ENCODE measurements around the gene THRA. TPM values are rescaled to one million over a fixed set of nuclear protein-coding genes. Genes with fewer than 3 reads are reported as not detected.

Gene THRA
- total and polyA plus RNA-seq, 8 donors = 21.1 to 52.2 (median 34.2) TPM

DNA sequence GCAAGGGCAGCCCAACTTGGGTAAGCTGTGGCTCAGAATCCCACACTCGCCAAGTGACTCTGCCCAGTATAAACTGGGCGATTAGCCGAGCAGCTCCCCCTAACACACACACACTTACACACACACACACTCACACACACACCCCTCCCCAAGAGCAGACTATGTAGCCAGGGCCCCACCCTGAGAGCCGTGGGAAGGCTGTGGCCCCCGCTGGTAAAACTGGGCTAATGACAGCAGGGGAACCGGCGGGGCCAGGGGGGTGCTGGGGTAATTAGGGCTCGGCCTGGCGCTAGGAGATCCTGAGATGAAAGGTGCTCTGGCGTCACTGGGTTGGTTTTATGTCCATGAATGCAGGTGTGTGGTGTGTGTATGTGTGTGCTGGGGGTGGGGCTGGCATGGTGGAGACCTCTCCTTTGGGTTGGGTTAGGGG is 1.1 kb upstream of the THRA start:
- WGBS, 5 donors = 34 to 62% (median 43%) methylated on average over 8 to 10 of the region's 10 CpGs
- Histone ChIP-seq H3K27me3 (no peaks in the 10 kb centered on the region), H3K27ac (peak overlapping the region in 3 of 5 donors; percentile 20 to 98 (median 96)), H3K9me3 (no peaks in the 10 kb centered on the region), H3K4me3 (no peak overlapping the region), H3K36me3 (no peaks in the 10 kb centered on the region), H3K4me1 (peaks cover 43 to 67% (median 51%) of the 10 kb centered on the region in 4 donors)
- DNase-seq = peak in 1 of 2 donors; percentile 68
- TF ChIP-seq, protein P1, sequence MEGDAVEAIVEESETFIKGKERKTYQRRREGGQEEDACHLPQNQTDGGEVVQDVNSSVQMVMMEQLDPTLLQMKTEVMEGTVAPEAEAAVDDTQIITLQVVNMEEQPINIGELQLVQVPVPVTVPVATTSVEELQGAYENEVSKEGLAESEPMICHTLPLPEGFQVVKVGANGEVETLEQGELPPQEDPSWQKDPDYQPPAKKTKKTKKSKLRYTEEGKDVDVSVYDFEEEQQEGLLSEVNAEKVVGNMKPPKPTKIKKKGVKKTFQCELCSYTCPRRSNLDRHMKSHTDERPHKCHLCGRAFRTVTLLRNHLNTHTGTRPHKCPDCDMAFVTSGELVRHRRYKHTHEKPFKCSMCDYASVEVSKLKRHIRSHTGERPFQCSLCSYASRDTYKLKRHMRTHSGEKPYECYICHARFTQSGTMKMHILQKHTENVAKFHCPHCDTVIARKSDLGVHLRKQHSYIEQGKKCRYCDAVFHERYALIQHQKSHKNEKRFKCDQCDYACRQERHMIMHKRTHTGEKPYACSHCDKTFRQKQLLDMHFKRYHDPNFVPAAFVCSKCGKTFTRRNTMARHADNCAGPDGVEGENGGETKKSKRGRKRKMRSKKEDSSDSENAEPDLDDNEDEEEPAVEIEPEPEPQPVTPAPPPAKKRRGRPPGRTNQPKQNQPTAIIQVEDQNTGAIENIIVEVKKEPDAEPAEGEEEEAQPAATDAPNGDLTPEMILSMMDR (IDR thresholded peaks at IDR 0.05) = no peak
- TF ChIP-seq EP300 (IDR thresholded peaks at IDR 0.05) (no peak), POLR2A (IDR thresholded peaks at IDR 0.05) (no peak), POLR2AphosphoS5 (IDR thresholded peaks at IDR 0.05) (no peak)
- intact Hi-C loops (cut with DNase I; ENCODE audit: low total_unique reads) = no loop called here

DNA sequence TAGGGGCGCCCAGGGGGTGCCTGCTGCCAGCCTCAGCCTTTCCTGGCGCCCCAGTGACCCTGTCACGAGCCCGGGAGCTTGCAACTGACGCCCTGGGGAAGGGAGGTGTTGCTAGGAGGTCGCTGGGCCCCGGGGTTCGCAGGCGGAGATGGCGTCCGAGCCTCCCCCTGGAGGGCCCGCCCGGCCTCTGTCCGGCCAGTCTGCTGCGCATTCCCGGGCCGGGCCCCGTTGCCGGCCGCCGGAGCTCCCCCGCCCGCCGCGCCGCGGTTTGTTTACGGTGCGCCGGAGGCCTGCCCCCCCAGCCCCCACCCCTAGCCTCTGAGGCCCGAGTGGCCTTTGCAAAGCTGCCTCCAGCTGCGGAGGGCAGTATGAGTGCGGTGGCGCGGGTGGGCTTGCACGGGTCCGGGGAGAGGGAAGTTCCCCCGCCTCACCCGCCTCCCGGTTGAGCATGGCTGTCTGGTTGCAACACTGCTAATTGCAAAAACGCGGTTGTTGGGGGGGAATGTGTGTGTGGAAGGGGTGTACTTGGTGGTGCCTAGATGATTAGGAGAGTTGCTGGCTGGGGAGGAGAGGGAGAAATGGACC is 514 bp downstream of the THRA start:
- no peaks in the 10 kb centered on the region for H3K27me3 ChIP-seq
- H3K36me3 ChIP-seq = no peaks in the 10 kb centered on the region
- peak; percentile 51 to 71 for DNase-seq
- H3K9me3 ChIP-seq = no peaks in the 10 kb centered on the region
- peak overlapping the region; percentile 87 to 100 (median 98) for H3K4me3 ChIP-seq
- intact Hi-C loops (cut with DNase I; ENCODE audit: low total_unique reads) = no loop called here
- H3K27ac ChIP-seq = peak overlapping the region; percentile 96 to 99 (median 98)
- WGBS, 5 donors = 1 to 2% (median 1%) methylated on average over 15 to 42 of the region's 42 CpGs
- peaks cover 50 to 75% (median 64%) of the 10 kb centered on the region in 4 donors for H3K4me1 ChIP-seq
- no peak for TF ChIP-seq EP300 (IDR thresholded peaks at IDR 0.05)
- TF ChIP-seq POLR2AphosphoS5 (IDR thresholded peaks at IDR 0.05) = peak in 1 of 3 donors; percentile 13

DNA sequence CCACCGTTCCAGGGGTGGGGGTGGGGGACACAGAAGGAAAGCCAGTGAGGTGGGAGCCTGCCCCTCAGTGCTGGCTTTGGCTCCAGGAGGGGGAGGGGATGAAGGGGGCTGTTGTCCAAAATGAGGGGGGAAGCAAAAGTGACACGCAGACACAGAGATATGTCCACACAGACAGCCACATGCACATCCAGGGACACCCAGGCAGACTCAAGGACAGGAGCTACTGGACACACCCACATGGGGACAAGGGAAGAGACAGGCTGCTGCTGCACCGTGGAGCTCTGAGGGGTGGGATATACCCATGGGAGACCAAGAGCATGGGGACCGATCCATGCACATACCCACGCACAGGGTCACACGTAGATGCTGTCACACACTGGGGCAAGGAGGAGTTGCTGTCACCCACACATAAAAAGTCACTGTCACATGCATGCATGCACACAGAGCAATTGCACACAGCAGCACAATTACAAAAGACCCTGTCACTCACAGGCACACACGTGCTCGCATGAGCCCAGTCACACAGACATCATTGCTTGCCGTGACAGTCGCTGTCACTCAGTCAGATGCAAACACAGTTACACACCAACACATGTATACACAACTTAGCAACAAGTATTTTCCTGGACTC is 1.3 kb downstream of the THRA start:
- Histone ChIP-seq H3K27ac (peak overlapping the region; percentile 96 to 99 (median 98)), H3K9me3 (no peaks in the 10 kb centered on the region), H3K4me3 (peak overlapping the region; percentile 87 to 100 (median 98)), H3K36me3 (no peaks in the 10 kb centered on the region), H3K27me3 (no peaks in the 10 kb centered on the region), H3K4me1 (peaks cover 49 to 73% (median 67%) of the 10 kb centered on the region in 4 donors)
- TF ChIP-seq POLR2A (IDR thresholded peaks at IDR 0.05) (no peak), POLR2AphosphoS5 (IDR thresholded peaks at IDR 0.05) (no peak), EP300 (IDR thresholded peaks at IDR 0.05) (no peak)
- TF ChIP-seq, protein P1 (IDR thresholded peaks at IDR 0.05) = no peak
- WGBS, 5 donors = 9 to 17% (median 16%) methylated on average over 10 of the region's 10 CpGs
- peak in 1 of 2 donors; percentile 40 for DNase-seq
- intact Hi-C loops (cut with DNase I; ENCODE audit: low total_unique reads) = no loop called here

DNA sequence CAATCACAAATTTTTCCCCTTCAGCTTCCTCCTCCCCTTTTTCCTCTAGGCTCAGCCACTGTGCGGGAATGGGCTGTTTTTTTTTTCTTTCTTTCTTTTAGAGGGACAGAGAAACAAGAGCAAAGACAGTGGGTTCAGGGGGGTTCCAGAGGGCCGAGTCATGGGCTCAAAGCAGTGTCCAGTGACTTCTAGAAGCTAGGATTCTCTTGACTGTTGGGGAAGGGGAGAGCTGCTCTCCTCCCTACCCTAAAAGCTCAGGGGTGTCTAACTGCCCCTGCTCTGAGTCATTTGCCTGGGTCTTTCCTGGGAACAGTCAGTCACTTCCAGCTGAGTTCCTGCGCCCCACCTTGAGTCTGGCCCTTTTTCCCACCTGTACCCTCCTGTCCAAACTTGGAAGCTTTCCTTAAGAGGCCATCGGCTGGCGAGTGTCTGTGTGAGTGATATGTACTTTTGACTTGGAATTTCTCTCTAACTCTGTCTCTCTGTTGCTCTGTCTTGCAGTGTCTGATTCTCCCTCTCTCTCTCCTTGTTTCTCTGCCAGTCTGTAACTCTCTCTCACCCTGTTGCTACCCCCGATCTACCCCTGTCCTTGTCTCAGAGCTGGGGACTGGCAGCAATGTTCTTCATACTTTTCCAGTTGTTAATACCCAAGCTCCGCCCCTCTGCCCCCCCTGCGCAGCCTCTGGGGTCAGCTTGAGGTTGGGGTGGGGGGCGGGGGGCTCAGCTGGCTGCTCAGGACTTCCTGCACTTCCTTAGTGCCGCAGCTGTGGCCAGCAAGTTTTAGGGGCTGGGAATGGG is 2.4 kb downstream of the THRA start:
- no peak for TF ChIP-seq POLR2AphosphoS5 (IDR thresholded peaks at IDR 0.05)
- TF ChIP-seq EP300 (IDR thresholded peaks at IDR 0.05) = no peak
- peak in 1 of 2 donors; percentile 79 for DNase-seq
- WGBS, 5 donors = 6 to 12% (median 11%) methylated on average over 10 of the region's 10 CpGs
- H3K27me3 ChIP-seq = no peaks in the 10 kb centered on the region
- peak overlapping the region; percentile 96 to 99 (median 98) for H3K27ac ChIP-seq
- H3K4me1 ChIP-seq = peaks cover 60 to 84% (median 79%) of the 10 kb centered on the region in 4 donors
- intact Hi-C loops (cut with DNase I; ENCODE audit: low total_unique reads) = no loop called here
- H3K36me3 ChIP-seq = no peaks in the 10 kb centered on the region
- no peaks in the 10 kb centered on the region for H3K9me3 ChIP-seq
- peak overlapping the region; percentile 87 to 100 (median 98) for H3K4me3 ChIP-seq
